B cell (primary cell): ENCODE results near the gene RNF213. TPM values are rescaled to one million over a fixed set of nuclear protein-coding genes. Genes with fewer than 3 reads are reported as not detected.

Experiments
- ATAC-seq: fragments of 200-7000 bp; cut with Tn5 transposase; one replicate; pipeline ENCODE4 v1.10.0; 2021; ENCODE audit warnings: low read depth, mild to moderate bottlenecking, moderate number of reproducible peaks, moderate library complexity
- CTCF ChIA-PET: fragments of 350-600 bp; sonication (Branson Sonifier 250); formaldehyde crosslinking; loops from one replicate; lab custom pipeline; 2021; ENCODE audit warnings: antibody characterized with exemption, inconsistent platforms; lab: Charles Lee
- POLR2A ChIA-PET: fragments of 350-600 bp; sonication (Branson Sonifier 250); formaldehyde crosslinking; loops from one replicate; lab custom pipeline; 2021; ENCODE audit warnings: antibody characterized with exemption; lab: Charles Lee
- DNase-seq: peaks from one replicate; pipeline ENCODE4 v3.0.0; 2013
- H2AFZ ChIP-seq: 2 replicates; pipeline ENCODE4 v1.6.1; 2012; ENCODE audit warnings: mild to moderate bottlenecking, low read depth, low read length; ENCODE audit not compliant: insufficient read depth, poor library complexity, severe bottlenecking
- H3K27ac ChIP-seq, 2 donors: 1 replicate in 1 of 2; 2 replicates in 1 of 2; pipeline ENCODE4 v1.5.1; 2012 to 2013; ENCODE audit warnings: low read length in 2 of 2, mild to moderate bottlenecking in 2 of 2, moderate library complexity in 1 of 2
- H3K27me3 ChIP-seq, 4 experiments: fragments of 200-600 bp in 1 of 4; sonication (generic) in 1 of 4; replicated peaks in 1 of 4; 1 replicate in 2 of 4; 2 replicates in 2 of 4; pipeline versions ENCODE4 v1.6.1 to v1.7.0; 2013 to 2016; ENCODE audit warnings: low read length in 3 of 4, mild to moderate bottlenecking in 2 of 4, mixed read lengths in 1 of 4, moderate library complexity in 1 of 4; ENCODE audit not compliant: insufficient read depth in 4 of 4, control insufficient read depth in 3 of 4; ENCODE audit errors: control extremely low read depth in 1 of 4
- H3K36me3 ChIP-seq, 2 experiments: replicated peaks in 1 of 2; 1 replicate in 1 of 2; 2 replicates in 1 of 2; pipeline versions ENCODE4 v1.6.1 to v1.7.1; 2013; ENCODE audit warnings: low read length in 1 of 2; ENCODE audit not compliant: insufficient read depth in 2 of 2, control insufficient read depth in 1 of 2; ENCODE audit errors: control extremely low read depth in 1 of 2, extremely low read depth in 1 of 2
- H3K4me1 ChIP-seq, 2 donors: fragments of 200-600 bp in 1 of 2; sonication (generic) in 1 of 2; 1 replicate in 1 of 2; 2 replicates in 1 of 2; pipeline versions ENCODE4 v1.5.1 to v1.6.1; 2013 to 2017; ENCODE audit warnings: low read length in 2 of 2; ENCODE audit not compliant: control insufficient read depth in 2 of 2, insufficient read depth in 2 of 2
- H3K4me2 ChIP-seq: replicated peaks from 2 replicates; pipeline ENCODE3; 2012; ENCODE audit warnings: mild to moderate bottlenecking, low read depth, low read length; ENCODE audit not compliant: poor library complexity, severe bottlenecking
- H3K4me3 ChIP-seq, 5 experiments: fragments of 200-600 bp in 1 of 5; sonication (generic) in 1 of 5; 1 replicate in 3 of 5; 2 replicates in 2 of 5; pipeline versions ENCODE4 v1.5.1 to v1.7.0; 2011 to 2016; ENCODE audit warnings: low read length in 4 of 5, mild to moderate bottlenecking in 4 of 5, low read depth in 2 of 5, control low read depth in 1 of 5, moderate library complexity in 1 of 5; ENCODE audit not compliant: insufficient read depth in 1 of 5; ENCODE audit errors: control extremely low read depth in 1 of 5, extremely low read depth in 1 of 5
- H3K79me2 ChIP-seq: fragments of 200-600 bp; sonication (generic); one replicate; pipeline ENCODE4 v1.6.0; 2016; ENCODE audit warnings: low read length; ENCODE audit not compliant: control insufficient read depth, insufficient read depth
- H3K9ac ChIP-seq: fragments of 200-600 bp; sonication (generic); 2 replicates; pipeline ENCODE4 v1.6.1; 2017; ENCODE audit warnings: mild to moderate bottlenecking, low read length, moderate library complexity
- H3K9me3 ChIP-seq, 3 donors: one replicate each; pipeline versions ENCODE4 v1.6.1 to v1.7.1; 2013; ENCODE audit warnings: low read length in 2 of 3; ENCODE audit not compliant: control insufficient read depth in 2 of 3, insufficient read depth in 1 of 3; ENCODE audit errors: control extremely low read depth in 1 of 3
- H4K20me1 ChIP-seq: 2 replicates; pipeline ENCODE4 v1.6.0; 2012; ENCODE audit warnings: mild to moderate bottlenecking, low read length; ENCODE audit not compliant: insufficient read depth, control insufficient read depth, poor library complexity, severe bottlenecking
- H3K27ac Mint-ChIP-seq: one replicate; pipeline ENCODE4 v1.8.0; 2021; ENCODE audit warnings: mixed read lengths
- H3K27me3 Mint-ChIP-seq: one replicate; pipeline ENCODE4 v1.8.0; 2021; ENCODE audit warnings: mixed read lengths
- H3K4me1 Mint-ChIP-seq: one replicate; pipeline ENCODE4 v1.8.0; 2021; ENCODE audit warnings: mixed read lengths
- H3K4me3 Mint-ChIP-seq: one replicate; pipeline ENCODE4 v1.8.0; 2021; ENCODE audit warnings: mixed read lengths
- H3K9me3 Mint-ChIP-seq: one replicate; pipeline ENCODE4 v1.8.0; 2022; ENCODE audit warnings: mixed read lengths; ENCODE audit not compliant: insufficient read depth
- CTCF ChIP-seq: fragments of 200-600 bp; IDR thresholded peaks from one replicate; pipeline ENCODE4 v1.8.0; 2022; ENCODE audit warnings: antibody characterized with exemption, mild to moderate bottlenecking
- EZH2 ChIP-seq: IDR thresholded peaks from 2 replicates; pipeline ENCODE4 v1.6.1; 2012; ENCODE audit warnings: borderline replicate concordance, low read depth, mild to moderate bottlenecking, moderate library complexity, low read length; ENCODE audit not compliant: insufficient read depth, poor library complexity, severe bottlenecking
- whole genome bisulfite sequencing: methylation state at CpG from one replicate; pipeline ENCODE4 v1.1.5; 2013; ENCODE audit warnings: missing lambda C conversion rate; ENCODE audit not compliant: insufficient coverage; 5-methylcytosine and 5-hydroxymethylcytosine counted together
- intact Hi-C: fragments of 100-400 bp; cut with micrococcal nuclease; formaldehyde crosslinking; loops from one replicate; pipeline ENCODE4 v1.10.0; 2022
- polyA plus RNA-seq: library from polyadenylated mRNA; depleted of rRNA; stranded (reverse); fragments of >200 nt; gene quantifications from 2 replicates; pipeline ENCODE4 v1.2.3, GENCODE V29; 2012
- total RNA-seq, 2 donors: library from RNA; stranded (reverse); fragments of 120-200 nt in 1 of 2; gene quantifications; 1 replicate in 1 of 2; 2 replicates in 1 of 2; pipeline versions ENCODE4 v1.2.3 to v1.2.4, GENCODE V29; 2013 to 2022

The RNF213 gene
- total and polyA plus RNA-seq, 2 donors (not counting 1 experiment from before 2014, with no cell fraction given), result 121 to 287 TPM

GRCh38 chr17:80425835-80426426 lies 165.3 kb downstream of the RNF213 start:
- Mint-ChIP-seq H3K4me3 (no peak overlapping the region), H3K27me3 (no peaks in the 10 kb centered on the region), H3K4me1 (peaks cover 27% of the 10 kb centered on the region), H3K27ac (peak overlapping the region; percentile 26), H3K9me3 (no peaks in the 10 kb centered on the region)
- POLR2A ChIA-PET, result no interaction called here
- no peaks in the 10 kb centered on the region for H3K9me3 ChIP-seq
- peaks cover 37 to 39% of the 10 kb centered on the region in 2 donors for H3K4me1 ChIP-seq
- no peak overlapping the region for H3K27ac ChIP-seq
- CTCF ChIA-PET, result interaction anchor here (0.8 to 6.7 kb wide), 7 partner anchors 10 to 566 kb away, joined by 3 to 75 read pairs (median 4); partner anchors contain the start of gene CHMP6
- H3K4me2 ChIP-seq, result peak overlapping the region; percentile 68
- no peak overlapping the region for H3K4me3 ChIP-seq
- no peaks in the 10 kb centered on the region for H3K36me3 ChIP-seq
- intact Hi-C loops, result no loop called here
- peaks cover 0 to 3% (median 0%) of the 10 kb centered on the region in 4 experiments for H3K27me3 ChIP-seq
- H2AFZ ChIP-seq, result no peak overlapping the region
- no peak overlapping the region for H3K9ac ChIP-seq
- TF ChIP-seq CTCF, result no peak
- TF ChIP-seq EZH2, result no peak
- H4K20me1 ChIP-seq, result no peaks in the 10 kb centered on the region
- peaks cover 3% of the 10 kb centered on the region for H3K79me2 ChIP-seq
- WGBS, result 88% methylated on average over 9 of the region's 9 CpGs
- ATAC-seq (no peak), DNase-seq (no peak)

- Histone ChIP-seq H3K9ac (no peak overlapping the region), H3K79me2 (peaks cover 3% of the 10 kb centered on the region), H3K27ac (no peak overlapping the region), H2AFZ (peak overlapping the region; percentile 17), H3K4me2 (peak overlapping the region; percentile 43), H3K36me3 (no peaks in the 10 kb centered on the region), H3K27me3 (peaks cover 0 to 3% (median 0%) of the 10 kb centered on the region in 4 experiments), H3K4me3 (no peak overlapping the region), H4K20me1 (no peaks in the 10 kb centered on the region), H3K9me3 (no peaks in the 10 kb centered on the region), H3K4me1 (peaks cover 37 to 39% of the 10 kb centered on the region in 2 donors)
- Mint-ChIP-seq H3K4me3 (no peak overlapping the region), H3K4me1 (peaks cover 27% of the 10 kb centered on the region), H3K27ac (no peak overlapping the region), H3K9me3 (no peaks in the 10 kb centered on the region), H3K27me3 (no peaks in the 10 kb centered on the region)
- peak; percentile 96 for ATAC-seq
- POLR2A ChIA-PET, result interaction anchor here (1.5 kb wide), 1 partner anchor 11 kb away, joined by 10 read pairs; no protein-coding TSS in a partner anchor
- intact Hi-C loops, result loop anchor here (1.0 kb wide), 1 partner anchor 555 kb away; no protein-coding TSS in a partner anchor
- DNase-seq, result peak; percentile 90
- TF ChIP-seq CTCF (peak; percentile 95), EZH2 (no peak)
- CTCF ChIA-PET, result interaction anchor here (0.6 to 6.7 kb wide), 30 partner anchors 11 to 677 kb away, joined by 3 to 75 read pairs (median 3); no protein-coding TSS in a partner anchor
- 43% methylated on average over 24 of the region's 24 CpGs for WGBS
Measured at GRCh38 chr17:80426671-80427326, 166.1 kb downstream of the RNF213 start.
